HG02610 (cell line): ENCODE data around the gene FOXN1.
A peak's percentile ranks its signal among the peaks of the same experiment; 100 is the strongest.
"Not testable (repeated sequence)": the region's sequence is repeated elsewhere in the genome, so short reads cannot be mapped to it uniquely, and the experiment has no call there.

ENCODE experiments used
- ATAC-seq: cut with Tn5 transposase; IDR thresholded peaks from one replicate; pipeline ENCODE4 v1.9.1; 2021; ENCODE audit warnings: mild to moderate bottlenecking, moderate library complexity; ENCODE audit not compliant: unreplicated experiment

Gene FOXN1

DNA sequence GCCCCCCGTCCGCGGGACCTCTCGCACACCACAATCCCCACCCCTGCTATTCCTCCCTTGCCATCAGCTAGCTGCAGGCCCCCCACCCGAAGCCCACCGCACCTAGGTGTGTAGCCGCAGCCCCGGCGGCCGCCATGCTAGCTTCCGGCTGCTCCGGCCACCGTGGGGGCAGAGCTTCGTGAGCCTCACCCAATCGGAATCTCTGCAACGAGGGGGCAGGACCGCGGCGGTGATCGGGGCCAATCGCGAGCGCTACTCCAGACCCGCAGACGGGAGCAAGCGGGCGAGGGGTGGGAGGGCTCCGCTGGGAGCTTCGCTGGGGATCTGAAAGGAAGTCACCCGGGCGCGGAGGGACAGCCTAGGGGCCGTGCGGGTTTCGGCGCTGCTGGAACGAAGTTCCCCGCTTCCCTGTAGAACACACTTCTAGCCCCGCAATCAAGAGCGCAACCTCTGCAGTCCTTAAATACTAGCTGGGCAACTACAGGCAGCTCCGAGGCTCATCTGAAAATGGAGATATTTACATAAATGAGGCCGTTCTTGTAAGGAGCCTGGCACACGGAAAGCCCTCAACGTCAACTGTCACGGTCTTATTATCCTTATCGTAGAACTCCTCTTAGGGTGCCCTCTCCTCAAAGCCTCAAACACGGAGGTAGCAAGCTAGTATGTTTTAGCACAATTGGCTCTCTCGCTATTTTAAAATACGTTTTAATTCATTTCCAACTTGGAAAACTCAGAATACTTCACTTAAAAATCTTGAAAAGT is 65.4 kb downstream of the FOXN1 start, which contains the start of gene PIGS:
TSS of gene PIGS (minus strand) at position 164 of the 762 bp plus-strand sequence. CDS start at position 136, 28 bp downstream.
- peak; percentile 86 for ATAC-seq

DNA sequence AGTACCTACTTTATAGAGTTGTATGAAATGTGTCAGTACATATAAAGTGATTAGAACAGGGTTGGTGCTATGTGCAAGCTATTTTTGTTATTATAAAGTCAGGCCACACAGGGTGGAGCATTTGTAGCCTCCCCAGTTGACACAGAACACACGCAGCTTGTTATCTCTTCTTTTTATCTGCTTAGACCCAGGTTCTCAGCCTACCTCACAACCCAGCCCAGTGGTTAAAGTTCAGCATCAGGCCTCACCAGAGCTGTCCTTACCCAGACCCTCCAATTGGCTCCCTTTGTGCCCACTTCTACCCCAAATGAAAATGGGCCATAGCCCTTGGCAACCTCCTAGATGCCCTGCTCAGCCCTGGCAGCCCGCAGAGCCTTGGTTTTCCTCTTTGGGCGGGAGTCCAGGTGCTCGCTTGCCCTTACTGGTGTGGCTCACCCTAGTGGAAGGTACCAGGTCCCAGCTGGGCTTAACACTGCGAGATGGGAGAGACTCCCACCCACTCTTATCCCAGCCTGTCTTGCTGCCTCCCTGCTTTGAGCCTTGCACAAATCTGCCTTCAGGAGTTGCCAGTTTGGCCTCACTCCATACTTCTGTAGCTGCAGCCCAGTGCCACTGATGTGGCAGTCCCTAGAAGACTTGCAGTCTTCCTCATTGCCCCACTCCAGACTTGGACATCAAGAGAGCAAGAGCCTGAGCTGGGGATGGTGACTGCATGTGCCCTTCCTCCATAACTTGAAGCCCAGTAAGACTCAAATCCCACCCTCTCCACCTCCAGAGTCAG is 66.3 kb downstream of the FOXN1 start:
- no peak for ATAC-seq

GRCh38 chr17:28573040-28573380 is 66.9 kb downstream of the FOXN1 start:
- ATAC-seq: no peak

- no peak for ATAC-seq
Observed at GRCh38 chr17:28573521-28573920, 67.4 kb downstream of the FOXN1 start.

DNA sequence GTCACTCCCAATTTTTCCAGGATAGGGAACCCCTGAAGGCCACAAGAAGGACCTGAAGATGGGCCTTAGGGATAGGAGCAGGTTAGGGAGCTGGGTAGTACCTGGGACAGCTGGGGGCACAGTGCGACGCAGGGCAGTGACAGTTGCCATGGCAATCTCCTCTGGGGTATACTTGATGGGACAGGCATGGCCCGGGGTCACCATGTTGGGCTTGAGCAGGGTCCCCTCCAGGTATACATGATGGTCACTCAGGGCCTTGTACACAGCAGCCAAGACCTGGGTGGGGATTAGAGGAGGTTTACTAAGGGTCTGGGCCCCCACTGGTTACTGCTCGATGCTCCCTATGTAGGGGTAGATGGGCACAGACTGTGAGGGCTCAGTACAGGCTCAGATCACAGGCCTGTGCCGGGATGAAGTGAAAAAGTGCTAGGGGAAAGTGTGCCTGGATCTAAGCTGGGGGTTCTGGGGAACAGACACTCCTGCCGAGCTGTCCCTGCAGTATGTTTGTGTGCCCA is 67.9 kb downstream of the FOXN1 start:
- no peak for ATAC-seq

- no peak for ATAC-seq
Observed at GRCh38 chr17:28574526-28574925, 68.4 kb downstream of the FOXN1 start.

DNA sequence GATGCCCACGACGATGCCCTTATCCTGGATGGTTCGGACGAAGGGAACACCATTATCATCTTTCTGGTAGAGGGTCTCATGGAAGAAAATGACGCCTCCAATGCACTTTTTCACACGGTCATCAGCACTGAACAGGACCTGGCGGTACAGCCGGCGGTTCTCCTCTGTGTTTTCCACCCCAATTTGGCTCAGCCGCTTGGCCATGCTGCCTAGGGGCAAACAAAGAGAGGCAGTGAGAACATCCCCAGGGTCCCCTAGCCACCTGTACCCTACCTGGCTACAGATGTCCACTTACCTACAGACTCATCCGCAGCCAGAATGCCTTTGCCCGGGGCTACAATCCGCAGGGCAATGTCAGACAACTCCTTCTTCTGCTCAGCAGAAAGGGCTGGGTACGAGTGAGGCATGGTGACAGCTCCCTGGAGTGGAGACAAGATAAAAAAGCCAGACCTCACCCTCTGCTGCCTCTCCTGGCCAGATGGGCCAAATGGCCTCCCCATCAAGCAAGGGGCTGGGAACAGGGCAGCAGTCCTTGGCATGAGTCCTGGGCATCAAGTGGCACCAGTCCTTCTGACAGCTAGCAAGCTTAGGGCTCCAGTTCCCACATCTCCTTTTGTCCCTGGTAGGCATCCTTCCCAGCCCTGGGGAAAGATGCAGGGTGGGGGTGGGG is 69.1 kb downstream of the FOXN1 start:
- no peak for ATAC-seq

DNA sequence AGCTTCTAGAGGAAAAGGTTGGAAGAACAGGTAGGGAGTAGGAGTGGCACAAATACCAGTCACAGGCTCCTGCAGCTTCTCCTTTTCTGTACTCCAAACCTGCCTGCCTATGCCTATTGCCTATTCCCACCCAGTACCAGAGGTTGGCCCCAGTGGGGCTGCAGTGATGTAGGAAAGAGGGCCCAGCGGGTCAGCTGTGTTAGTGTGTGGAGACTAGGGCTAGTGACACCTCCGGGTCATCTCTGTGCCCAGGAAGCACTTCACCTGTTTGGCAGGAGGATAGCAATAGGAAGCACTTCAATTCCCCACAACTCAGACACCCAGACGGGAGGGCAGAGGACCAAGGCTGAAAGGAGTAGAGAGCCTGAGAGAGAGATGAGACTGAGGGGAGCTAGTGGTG is 69.9 kb downstream of the FOXN1 start:
- ATAC-seq: not testable (repeated sequence)

DNA sequence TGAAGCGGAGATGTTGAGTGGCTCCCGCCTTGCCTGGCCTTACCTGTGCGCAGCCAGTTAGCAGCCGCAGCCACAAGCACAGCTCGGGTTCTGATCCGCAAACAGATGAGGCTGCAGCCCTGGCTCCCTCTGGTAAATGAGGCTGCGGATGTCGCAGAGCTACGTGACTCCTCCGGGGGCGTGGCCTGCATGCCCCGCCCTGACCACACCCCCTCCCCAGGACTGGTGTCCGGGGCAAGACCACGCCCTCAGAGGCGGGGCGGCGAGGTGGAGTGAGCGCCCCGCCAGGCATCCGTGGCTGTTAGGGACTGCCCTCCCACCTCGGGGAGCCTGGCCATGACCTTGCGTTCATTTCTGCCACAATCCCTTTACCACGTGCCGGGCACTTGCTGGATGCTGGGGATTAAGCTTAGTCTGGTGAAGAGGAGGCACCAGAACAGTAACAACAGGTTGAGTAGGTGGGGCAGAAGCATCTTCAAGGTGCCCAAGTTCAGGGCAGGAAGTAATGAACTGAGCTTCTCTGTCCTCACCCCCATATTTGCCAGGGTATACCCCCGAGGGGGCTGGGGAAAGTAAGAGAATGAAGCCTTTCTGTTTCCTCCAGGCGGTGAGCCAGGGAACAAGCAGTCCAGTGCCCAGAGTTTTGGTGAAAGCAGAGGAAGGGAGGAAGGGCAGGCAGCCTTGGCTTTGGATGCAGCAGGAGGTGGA is 70.8 kb downstream of the FOXN1 start, which contains the start of gene ALDOC:
TSS of gene ALDOC (minus strand) at position 138 of the 708 bp plus-strand sequence. CDS start 1,363 bp downstream, outside the sequence.
- peak; percentile 84 for ATAC-seq

GRCh38 chr17:28577466-28577824 is 71.3 kb downstream of the FOXN1 start:
- no peak for ATAC-seq

DNA sequence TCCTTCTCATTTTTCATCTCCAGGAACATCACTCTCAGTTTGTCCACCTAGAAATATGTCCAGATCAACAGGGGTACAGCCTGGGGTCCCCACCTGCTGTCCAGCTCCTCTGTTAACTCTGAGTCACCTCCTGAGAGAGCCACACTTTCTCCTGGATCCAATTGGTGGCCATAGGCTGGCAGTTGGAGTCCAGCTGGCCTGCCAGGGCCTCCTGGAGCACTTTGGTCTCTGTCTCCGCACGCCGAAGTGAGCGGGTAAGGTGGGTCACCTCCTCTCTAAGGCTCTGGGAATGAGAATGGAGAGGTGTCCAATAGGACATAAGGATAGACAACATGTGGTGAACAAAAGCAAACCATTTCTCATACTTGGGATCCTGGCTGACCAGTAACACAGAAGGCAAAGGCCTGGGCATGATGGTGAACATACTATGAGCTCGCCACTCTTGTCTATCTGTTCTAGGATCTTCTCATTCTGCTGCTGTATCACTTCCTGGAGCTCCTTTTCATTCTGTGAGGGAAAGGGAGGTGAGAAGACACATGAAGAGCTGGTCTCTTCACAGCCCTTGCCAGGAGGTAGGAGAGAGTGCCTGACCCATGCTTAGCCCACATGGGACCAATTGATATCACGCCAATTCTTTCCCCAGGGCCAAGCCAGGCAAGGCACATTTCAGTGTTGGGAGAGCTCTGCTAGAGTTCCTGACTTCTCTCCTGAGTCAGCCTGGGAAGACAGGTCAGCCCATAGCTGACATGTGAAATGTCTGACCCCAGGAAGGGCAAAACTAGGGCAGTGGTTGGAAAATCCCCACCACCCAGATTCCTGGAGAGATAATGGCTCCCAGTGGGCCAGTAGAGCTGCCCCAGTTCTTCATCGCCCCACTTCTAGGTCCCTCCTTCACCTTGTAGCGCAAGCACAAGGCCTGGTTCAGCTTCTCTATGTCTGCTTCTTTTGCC is 72.4 kb downstream of the FOXN1 start:
- ATAC-seq: no peak

- ATAC-seq: no peak
Observed at GRCh38 chr17:28579526-28579925, 73.4 kb downstream of the FOXN1 start.

DNA sequence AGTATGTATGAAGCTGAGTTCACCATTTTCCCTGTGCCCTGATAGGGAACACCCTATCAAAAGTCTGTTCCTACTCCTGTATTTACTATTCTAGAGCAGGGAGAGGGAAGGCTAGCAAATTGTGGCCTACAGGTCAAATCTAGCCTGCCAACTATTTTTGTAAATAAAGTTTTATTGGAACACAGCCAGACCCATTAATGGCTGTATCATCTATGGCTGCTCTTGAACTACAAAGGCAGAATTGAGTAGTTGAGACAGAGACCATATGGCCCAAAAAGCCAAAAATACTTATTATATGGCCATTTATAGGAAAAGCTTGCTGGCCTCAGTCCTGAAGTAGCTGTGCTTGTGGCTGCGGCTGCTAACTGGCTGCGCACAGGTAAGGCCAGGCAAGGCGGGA is 74.8 kb downstream of the FOXN1 start:
- ATAC-seq: no peak

DNA sequence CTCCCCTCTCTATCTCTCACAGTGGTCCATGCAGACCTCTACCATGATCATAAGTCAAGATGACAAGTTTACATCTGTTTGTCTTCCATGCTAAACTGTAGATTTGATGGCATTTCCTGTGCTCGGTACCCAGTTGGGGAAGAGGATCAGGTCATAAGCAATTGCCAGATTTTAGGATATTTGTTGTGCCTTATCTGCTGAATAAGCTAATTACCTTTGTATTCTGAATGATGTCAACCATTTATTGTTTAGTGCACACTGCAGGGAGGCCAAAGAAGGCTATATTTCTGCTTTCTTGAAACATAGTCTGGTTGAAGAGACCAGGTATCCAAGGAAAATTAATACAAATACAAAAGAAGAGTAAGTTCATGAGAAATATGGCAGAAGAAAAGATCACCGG is 76.4 kb downstream of the FOXN1 start:
- no peak for ATAC-seq

GRCh38 chr17:28584434-28584833 is 78.3 kb downstream of the FOXN1 start:
- ATAC-seq: no peak

DNA sequence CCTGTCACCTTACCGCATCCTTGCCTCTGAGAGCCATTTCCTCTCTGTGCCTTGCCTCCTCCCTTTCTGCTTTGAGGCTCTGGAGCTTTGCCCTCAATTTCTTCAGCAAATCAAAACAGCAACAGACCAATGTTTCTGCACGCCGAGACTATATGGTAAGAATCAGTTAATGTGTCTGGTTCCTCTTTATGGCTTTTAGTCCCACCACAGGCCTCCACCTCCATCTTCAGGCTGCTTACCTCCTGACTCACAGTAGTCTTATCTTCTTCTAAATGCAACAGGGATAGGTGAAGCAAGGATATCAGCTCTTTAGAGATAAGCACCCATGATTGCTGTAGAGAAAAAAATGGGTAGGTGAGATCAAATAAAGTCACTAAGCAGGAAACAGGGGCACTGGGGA is 79.7 kb downstream of the FOXN1 start:
- ATAC-seq: no peak
